ENCODE measurements around the gene RASL11B.

- TF ChIP-seq CTCF (IDR thresholded peaks at IDR 0.05) (no peak), POLR2A (IDR thresholded peaks at IDR 0.05) (no peak)
These were observed 36.5 kb upstream of the RASL11B start for GRCh38 chr4:52825460-52826090.
